Melanocyte of skin (primary cell): Measurements from ENCODE around the gene MAPK1IP1L. TPM values are rescaled to one million over a fixed set of nuclear protein-coding genes. Genes with fewer than 3 reads are reported as not detected.

Experiments used
- total RNA-seq, 2 donors: library from RNA; depleted of rRNA; stranded (reverse); fragments of >200 nt; gene quantifications; 2 replicates each; pipeline ENCODE4 v1.2.3, GENCODE V29; 2012

MAPK1IP1L gene
- total RNA-seq = 10 to 100 TPM; 42.7 to 46.3 TPM

DNA sequence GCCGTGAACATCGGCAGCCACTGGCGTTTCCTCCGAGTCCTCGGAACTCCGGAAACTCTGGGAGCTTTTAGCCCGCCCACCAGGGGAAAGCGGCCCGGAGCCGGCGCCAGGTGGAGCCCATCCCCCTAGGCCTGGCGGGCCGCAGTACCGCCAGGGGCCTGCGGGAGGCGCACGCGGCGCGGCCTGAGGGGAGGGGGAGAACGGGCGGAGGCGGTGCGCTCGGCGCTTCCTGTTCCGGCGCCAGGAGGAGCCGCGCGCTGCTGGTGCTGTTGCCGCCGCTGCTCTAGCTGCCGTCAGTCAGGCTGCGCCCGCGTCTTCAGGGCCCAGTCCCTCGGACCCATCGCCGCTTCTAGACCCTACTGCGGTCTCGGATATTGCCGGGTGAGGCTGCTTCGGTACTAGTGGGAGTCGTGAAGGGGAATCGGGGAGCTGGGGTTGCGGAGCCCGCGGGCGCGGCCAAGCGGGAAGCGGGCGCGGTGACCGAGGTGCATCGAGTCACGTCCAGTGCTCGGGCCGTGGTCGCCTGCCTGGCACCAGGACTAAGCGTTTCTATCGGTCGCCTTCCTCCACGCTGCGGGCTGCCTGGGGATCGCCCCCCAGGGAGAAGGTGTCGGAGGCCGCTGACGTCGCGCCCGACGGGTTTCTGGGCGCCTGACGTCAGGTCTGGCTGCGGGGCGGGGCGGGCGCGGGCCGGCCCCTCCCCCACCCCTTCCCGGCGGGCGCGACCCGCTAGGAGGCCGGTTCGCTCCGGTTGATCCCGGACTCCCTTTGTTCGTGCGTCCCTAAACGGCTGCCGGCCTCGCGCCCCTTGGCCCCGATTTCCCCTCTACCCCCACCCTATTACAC, at the start of gene MAPK1IP1L:
MAPK1IP1L (plus strand) TSS at position 225 of the 846 bp plus-strand sequence. CDS start 10,037 bp downstream, outside the sequence.

DNA sequence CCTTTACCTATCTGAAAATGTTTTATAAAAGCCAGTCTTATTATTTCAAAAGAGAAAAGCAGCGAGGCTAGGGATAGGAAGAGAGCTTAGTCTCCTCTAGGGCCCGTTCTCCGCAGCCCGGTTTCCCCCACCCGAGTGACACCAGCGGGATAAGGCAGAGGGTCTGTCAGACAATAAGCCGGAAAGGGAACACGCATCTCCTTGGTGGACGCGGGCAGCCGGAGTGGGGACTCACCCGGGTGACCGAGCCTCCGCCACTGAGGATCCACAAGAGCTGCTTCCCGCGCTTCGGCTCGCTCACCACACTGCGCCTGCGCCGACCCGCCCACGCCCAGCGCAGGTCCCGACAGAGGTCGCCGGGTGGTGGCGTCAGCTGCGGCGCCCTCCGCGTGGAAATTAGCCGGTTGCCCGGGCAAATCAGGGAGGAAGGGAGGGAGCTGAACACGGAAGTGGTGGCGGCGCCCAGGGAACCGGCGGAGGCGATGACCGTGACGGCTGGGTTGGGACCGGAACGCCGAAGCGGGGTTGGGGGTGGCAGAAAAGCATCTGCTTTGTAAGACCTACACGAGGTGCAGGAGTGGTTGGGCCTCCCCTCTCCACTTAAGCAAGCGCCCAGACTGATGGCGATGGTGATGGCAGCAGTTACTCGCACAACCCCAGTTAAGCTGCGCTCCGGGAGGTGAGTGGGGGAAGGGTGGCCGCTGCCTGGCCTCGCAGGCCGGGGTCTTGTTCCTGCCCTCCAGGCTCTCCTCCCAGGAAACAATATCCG, 24.5 kb upstream of the MAPK1IP1L start, which contains the start of the genes SOCS4 and WDHD1:
SOCS4 (plus strand) TSS at position 444 of the 769 bp plus-strand sequence. CDS start 15,806 bp downstream, outside the sequence.
WDHD1 (minus strand) TSS at position 307 of the 769 bp plus-strand sequence. CDS start 312 bp downstream, outside the sequence.

Other genes with a start within 250 kb of the MAPK1IP1L start
- gene GCH1, start 148.8 kb upstream of the MAPK1IP1L start, total RNA-seq = 1 to 10 TPM; 1.7 to 2.7 TPM
- gene WDHD1, start 24.5 kb upstream of the MAPK1IP1L start, total RNA-seq = 10 to 100 TPM in 1 of 2 donors, 1 to 10 TPM in 1; 9.6 to 21.0 TPM
- 10 to 100 TPM; 12.0 to 17.0 TPM for gene SOCS4, start 24.4 kb upstream of the MAPK1IP1L start, total RNA-seq
- gene LGALS3, start 77.6 kb downstream of the MAPK1IP1L start, total RNA-seq = 1,000 to 10,000 TPM in 1 of 2 donors, 100 to 1,000 TPM in 1; 856 to 1,302 TPM
- 10 to 100 TPM; 25.5 to 43.3 TPM for gene DLGAP5, start 139.9 kb downstream of the MAPK1IP1L start, total RNA-seq
- gene FBXO34, start 219.8 kb downstream of the MAPK1IP1L start, total RNA-seq = 10 to 100 TPM; 19.6 to 23.3 TPM